EH (cell line): ENCODE measurements around the gene C19orf44.
A peak's percentile ranks its signal among the peaks of the same experiment; 100 is the strongest.
"Not testable (repeated sequence)": the region's sequence is repeated elsewhere in the genome, so short reads cannot be mapped to it uniquely, and the experiment has no call there.

Experiments used
- DNase-seq: peaks from one replicate; pipeline ENCODE4 v3.0.0-alpha.2; 2015; ENCODE audit warnings: low read depth

Gene C19orf44

GRCh38 chr19:16537111-16537510 is 40.9 kb downstream of the C19orf44 start:
- DNase-seq = no peak

DNA sequence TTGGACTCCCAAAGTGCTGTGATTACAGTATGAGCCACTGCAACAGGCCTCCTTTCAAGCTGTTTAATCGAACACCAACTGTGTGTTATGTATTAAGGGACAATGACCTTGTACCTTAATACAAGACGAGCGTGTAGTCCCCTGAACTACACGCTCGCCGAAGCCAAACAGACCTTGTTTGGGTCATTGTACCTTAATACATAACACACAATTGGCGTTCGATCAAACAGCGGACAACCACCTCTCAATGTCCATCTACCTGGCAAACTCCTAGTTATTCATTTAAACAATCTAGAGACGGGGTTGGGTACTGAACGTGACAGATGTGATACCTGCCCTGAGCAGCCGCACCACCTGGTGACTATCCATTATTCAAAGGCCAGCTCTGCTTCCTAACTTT is 44.8 kb downstream of the C19orf44 start:
- DNase-seq = no peak

DNA sequence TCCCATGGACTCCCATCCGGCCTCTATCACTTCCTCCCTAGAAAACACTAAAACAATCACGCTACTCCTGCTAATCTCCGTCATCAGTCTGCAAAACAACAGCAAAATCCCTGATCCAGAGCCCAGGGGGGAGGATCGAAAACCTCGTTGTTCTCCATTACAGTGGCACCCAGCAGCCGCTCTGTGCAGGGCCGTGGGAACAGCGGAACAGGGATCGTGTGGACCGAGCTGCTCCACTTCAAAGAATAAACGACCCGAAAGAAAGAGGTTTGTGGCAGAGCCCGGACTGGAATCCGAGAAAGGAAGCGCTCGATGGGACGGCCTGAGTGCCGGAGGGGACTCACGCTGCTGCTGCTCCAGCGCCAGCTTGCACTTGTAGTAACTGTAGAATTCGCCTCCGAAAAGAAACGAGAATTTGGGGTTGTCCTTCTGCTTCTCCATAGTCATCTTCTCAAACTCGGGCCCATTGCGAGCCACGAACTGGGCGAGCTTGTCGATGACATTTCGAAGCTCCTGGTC is 45.4 kb downstream of the C19orf44 start:
- DNase-seq = peak; percentile 32

- DNase-seq = peak; percentile 94
Observed at GRCh38 chr19:16542045-16542909, 46.1 kb downstream of the C19orf44 start, which contains the start of gene CHERP. CHERP (minus strand) TSS chr19:16542437; CDS start chr19:16542378, 59 bp downstream.

- DNase-seq = peak; percentile 4
Observed at GRCh38 chr19:16542910-16543472, 46.8 kb downstream of the C19orf44 start.

- not testable (repeated sequence) for DNase-seq
Observed at GRCh38 chr19:16543734-16544133, 47.5 kb downstream of the C19orf44 start.

GRCh38 chr19:16544473-16545231 is 48.5 kb downstream of the C19orf44 start:
- no peak for DNase-seq

- no peak for DNase-seq
Observed at GRCh38 chr19:16548956-16549355, 52.8 kb downstream of the C19orf44 start.

DNA sequence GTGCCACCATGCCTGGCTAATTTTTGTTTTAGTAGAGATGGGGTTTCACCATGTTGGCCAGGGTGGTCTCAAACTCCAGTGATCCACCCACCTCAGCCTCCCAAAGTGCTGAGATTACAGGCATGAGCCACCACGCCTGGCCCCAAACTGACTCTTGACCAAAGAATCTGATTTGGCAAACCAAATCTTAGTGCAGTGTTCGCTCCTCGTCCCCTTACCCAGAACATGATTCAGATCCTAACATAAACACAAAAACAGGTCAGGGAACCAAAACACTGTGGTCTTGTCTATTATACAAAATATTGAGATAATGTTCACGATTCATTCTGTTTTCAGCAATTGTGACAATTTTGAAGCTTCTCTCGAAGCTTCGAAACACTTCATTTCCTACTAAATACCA is 55.7 kb downstream of the C19orf44 start:
- DNase-seq = not testable (repeated sequence)

DNA sequence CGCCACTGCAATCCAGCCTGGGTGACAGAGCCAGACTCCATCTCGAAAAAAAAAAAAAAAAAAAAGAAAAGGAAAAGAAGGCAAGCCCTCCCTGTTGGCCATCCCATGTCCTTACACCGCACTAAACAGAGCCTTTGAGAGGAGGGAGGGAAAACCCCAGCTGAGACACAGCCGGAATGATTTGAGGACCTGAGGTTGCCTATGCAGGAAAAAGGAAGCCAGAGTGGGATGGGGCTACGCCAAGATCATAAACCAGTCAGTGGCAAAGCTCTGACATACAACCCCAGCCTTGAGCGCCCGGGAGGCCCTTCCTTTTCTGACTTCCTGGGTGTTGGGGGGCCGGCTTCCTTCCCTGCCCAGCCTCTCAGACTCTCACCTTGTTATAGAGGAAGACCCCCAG is 58.6 kb downstream of the C19orf44 start:
- DNase-seq = no peak

GRCh38 chr19:16559780-16560276 is 63.6 kb downstream of the C19orf44 start:
- DNase-seq = no peak

DNA sequence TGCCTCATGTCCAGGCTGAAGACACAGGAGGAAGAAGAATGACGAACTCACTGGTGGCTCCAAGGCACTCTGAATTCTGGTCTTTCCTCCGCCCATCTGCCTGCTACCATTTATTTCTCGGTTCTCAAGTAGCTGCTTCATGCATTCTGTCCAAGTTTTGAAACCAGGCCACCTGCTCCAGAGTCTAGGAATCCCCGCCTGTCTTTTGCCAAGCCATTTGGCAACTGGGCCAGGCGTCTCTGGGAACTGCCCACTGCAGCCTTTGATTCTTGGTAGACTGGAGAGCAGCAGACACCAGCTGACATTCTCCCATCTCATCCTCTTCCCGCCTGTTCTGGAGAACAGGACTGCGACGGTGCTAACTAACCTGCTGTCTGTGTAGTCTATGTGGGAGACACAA is 65.2 kb downstream of the C19orf44 start:
- no peak for DNase-seq

DNA sequence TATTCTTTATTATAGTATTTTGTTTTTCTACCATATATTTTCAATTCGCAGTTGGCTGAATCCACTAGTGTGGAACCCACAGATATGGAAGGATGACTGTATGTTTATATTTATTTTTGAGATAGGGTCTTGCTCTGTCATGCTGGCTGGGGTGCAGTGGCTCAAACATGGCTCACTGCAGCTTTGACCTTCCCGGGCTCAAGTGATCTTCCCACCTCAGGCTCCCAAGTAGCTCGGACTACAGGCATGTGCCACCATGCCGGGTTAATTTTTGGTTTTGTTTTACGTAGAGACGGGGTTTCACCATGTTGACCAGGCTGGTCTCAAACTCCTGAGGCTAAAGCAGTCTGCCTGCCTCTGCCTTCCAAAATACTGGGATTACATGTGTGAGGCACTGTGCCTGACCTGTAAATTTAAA is 66.4 kb downstream of the C19orf44 start:
- DNase-seq = no peak

DNA sequence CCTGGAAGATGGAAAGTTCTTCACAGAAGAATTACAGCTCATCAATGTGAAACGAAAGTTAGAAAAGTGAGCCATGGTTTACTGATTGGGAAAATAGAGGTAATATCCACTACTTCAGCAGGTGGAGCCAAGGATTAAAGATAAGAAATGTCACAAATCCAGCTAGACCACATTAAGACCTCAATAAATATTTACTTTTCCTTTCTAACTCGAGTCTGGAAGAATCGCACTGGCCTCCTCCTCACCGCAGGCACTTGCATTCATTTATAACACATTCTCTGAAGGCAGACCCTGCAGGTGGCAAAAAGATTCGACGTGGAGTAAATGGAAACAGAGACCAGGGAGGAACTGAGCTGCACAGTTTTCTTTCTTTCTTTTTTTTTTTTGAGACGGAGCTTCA is 68.6 kb downstream of the C19orf44 start:
- DNase-seq = no peak

DNA sequence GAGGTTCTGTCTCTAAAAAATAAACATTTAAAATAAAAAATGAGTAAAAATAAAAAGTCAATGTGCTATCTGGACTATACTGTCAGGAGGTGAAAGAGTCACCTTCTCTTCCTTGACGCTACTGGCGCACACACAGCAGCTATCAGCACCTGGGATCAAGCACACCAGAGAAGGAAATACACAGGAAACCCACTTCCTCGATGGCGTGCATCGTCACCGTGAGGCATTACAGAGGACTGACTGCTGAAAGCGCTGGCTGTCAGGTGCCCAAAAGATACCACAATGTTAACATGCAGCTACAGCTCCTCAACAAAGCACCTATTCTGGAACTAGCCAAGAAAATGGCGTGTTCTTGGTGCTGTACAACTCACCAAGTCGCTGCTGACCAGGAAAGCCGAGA is 70.0 kb downstream of the C19orf44 start:
- DNase-seq = no peak

GRCh38 chr19:16566702-16567101 is 70.5 kb downstream of the C19orf44 start:
- no peak for DNase-seq

GRCh38 chr19:16569609-16570320 is 73.6 kb downstream of the C19orf44 start:
- no peak for DNase-seq
